HG02840 (cell line): Measurements from ENCODE around the gene SUSD2.
"Not testable (repeated sequence)": the region's sequence is repeated elsewhere in the genome, so short reads cannot be mapped to it uniquely, and the experiment has no call there.

Experiments used
- ATAC-seq: cut with Tn5 transposase; IDR thresholded peaks from one replicate; pipeline ENCODE4 v1.9.1; 2021; ENCODE audit warnings: mild to moderate bottlenecking, moderate library complexity, moderate number of reproducible peaks; ENCODE audit not compliant: unreplicated experiment, low FRiP score

The SUSD2 gene

DNA sequence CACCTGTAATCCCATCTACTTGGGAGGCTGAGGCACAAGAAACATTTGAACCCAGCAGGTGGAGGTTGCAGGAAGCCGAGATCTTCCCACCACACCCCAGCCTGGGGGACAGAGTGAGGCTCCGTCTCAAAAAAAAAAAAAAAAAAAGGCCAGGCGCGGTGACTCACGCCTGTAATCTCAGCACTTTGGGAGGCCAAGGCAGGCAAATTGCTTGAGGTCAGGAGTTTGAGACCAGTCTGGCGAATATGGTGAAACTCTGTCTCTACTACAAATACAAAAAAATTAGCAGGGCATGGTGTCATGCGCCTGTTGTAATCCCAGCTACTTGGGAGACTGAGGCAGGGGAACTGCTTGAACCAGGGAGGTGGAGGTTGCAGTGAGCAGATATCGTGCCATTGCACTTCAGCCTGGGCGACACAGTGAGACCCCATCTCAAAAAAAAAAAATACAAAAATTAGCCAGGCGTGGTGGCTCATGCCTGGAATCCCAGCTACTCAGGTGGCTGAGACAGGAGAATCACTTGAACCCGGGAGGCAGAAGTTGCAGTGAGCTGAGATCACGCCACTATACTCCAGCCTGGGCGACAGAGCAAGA lies 56.9 kb downstream of the SUSD2 start:
- ATAC-seq, result not testable (repeated sequence)
